ENCODE measurements around the gene RPS5. TPM values are rescaled to one million over a fixed set of nuclear protein-coding genes. Genes with fewer than 3 reads are reported as not detected.
A peak's percentile ranks its signal among the peaks of the same experiment; 100 is the strongest.

Gene RPS5
- total and polyA plus RNA-seq, 4 donors = 927 to 1,802 (median 1,090) TPM

GRCh38 chr19:58395979-58396627, 9.0 kb downstream of the RPS5 start:
- ATAC-seq (ENCODE audit: insufficient read depth, low FRiP score) = no peak

GRCh38 chr19:58396691-58397532, 9.8 kb downstream of the RPS5 start:
- peaks cover 0 to 15% (median 11%) of the 10 kb centered on the region in 5 donors for H3K4me1 ChIP-seq (ENCODE audit: control insufficient read depth in 5 of 5, insufficient read depth in 5 of 5, low read length in 5 of 5)
- no peak for TF ChIP-seq CTCF (IDR thresholded peaks at IDR 0.05; ENCODE audit: control extremely low read depth, extremely low read depth)
- peaks cover 0 to 21% (median 11%) of the 10 kb centered on the region in 3 donors for H3K27me3 ChIP-seq (ENCODE audit: control insufficient read depth in 3 of 3, insufficient read depth in 3 of 3, low read length in 2 of 3)
- DNase-seq = no peak
- no peak overlapping the region for H3K27ac ChIP-seq (ENCODE audit: low read depth in 1 of 2, low read length in 1 of 2)
- H3K36me3 ChIP-seq (ENCODE audit: control insufficient read depth in 4 of 4, insufficient read depth in 4 of 4, low read length in 4 of 4) = peaks cover 7 to 24% (median 20%) of the 10 kb centered on the region in 4 donors
- no peak overlapping the region for H3K4me3 ChIP-seq
- WGBS, 2 donors = 28 to 29% methylated on average over 55 to 58 of the region's 58 CpGs
- no peak overlapping the region for H3K9ac ChIP-seq (ENCODE audit: insufficient read depth in 1 of 2, low read length in 2 of 2)
- H3K9me3 ChIP-seq (ENCODE audit: control insufficient read depth in 4 of 4, insufficient read depth in 3 of 4, low read length in 3 of 4) = peaks cover 0 to 5% (median 0%) of the 10 kb centered on the region in 4 donors
- no peak for ATAC-seq (ENCODE audit: insufficient read depth, low FRiP score)

More at GRCh38 chr19:58395979-58396627, 9.0 kb downstream of the RPS5 start:
- 4 to 5% methylated on average over 56 to 75 of the region's 75 CpGs for WGBS, 2 donors
- H3K27ac ChIP-seq (ENCODE audit: low read depth in 1 of 2, low read length in 1 of 2) = no peak overlapping the region
- peaks cover 0 to 15% (median 11%) of the 10 kb centered on the region in 5 donors for H3K4me1 ChIP-seq (ENCODE audit: control insufficient read depth in 5 of 5, insufficient read depth in 5 of 5, low read length in 5 of 5)
- H3K4me3 ChIP-seq = no peak overlapping the region
- H3K27me3 ChIP-seq (ENCODE audit: control insufficient read depth in 3 of 3, insufficient read depth in 3 of 3, low read length in 2 of 3) = peaks cover 0 to 21% (median 11%) of the 10 kb centered on the region in 3 donors
- H3K9me3 ChIP-seq (ENCODE audit: control insufficient read depth in 4 of 4, insufficient read depth in 3 of 4, low read length in 3 of 4) = peaks cover 0 to 5% (median 0%) of the 10 kb centered on the region in 4 donors
- no peak overlapping the region for H3K9ac ChIP-seq (ENCODE audit: insufficient read depth in 1 of 2, low read length in 2 of 2)
- H3K36me3 ChIP-seq (ENCODE audit: control insufficient read depth in 4 of 4, insufficient read depth in 4 of 4, low read length in 4 of 4) = peaks cover 7 to 24% (median 21%) of the 10 kb centered on the region in 4 donors
- peak in 1 of 3 donors; percentile 43 for DNase-seq
- TF ChIP-seq CTCF (IDR thresholded peaks at IDR 0.05; ENCODE audit: control extremely low read depth, extremely low read depth) = no peak

- Histone ChIP-seq H3K9ac (ENCODE audit: insufficient read depth in 1 of 2, low read length in 2 of 2) (no peak overlapping the region), H3K36me3 (ENCODE audit: control insufficient read depth in 4 of 4, insufficient read depth in 4 of 4, low read length in 4 of 4) (peaks cover 3 to 24% (median 20%) of the 10 kb centered on the region in 4 donors), H3K27me3 (ENCODE audit: control insufficient read depth in 3 of 3, insufficient read depth in 3 of 3, low read length in 2 of 3) (peaks cover 0 to 21% (median 11%) of the 10 kb centered on the region in 3 donors), H3K4me1 (ENCODE audit: control insufficient read depth in 5 of 5, insufficient read depth in 5 of 5, low read length in 5 of 5) (peaks cover 0 to 18% (median 11%) of the 10 kb centered on the region in 5 donors), H3K4me3 (no peak overlapping the region), H3K27ac (ENCODE audit: low read depth in 1 of 2, low read length in 1 of 2) (no peak overlapping the region), H3K9me3 (ENCODE audit: control insufficient read depth in 4 of 4, insufficient read depth in 3 of 4, low read length in 3 of 4) (peaks cover 0 to 5% (median 0%) of the 10 kb centered on the region in 4 donors)
- DNase-seq = no peak
- ATAC-seq (ENCODE audit: insufficient read depth, low FRiP score) = no peak
- 73 to 74% methylated on average over 7 of the region's 7 CpGs for WGBS, 2 donors
- no peak for TF ChIP-seq CTCF (IDR thresholded peaks at IDR 0.05; ENCODE audit: control extremely low read depth, extremely low read depth)
Observed at GRCh38 chr19:58397533-58398037, 10.5 kb downstream of the RPS5 start.
